BE2C (cell line): ENCODE results near the gene MSH6.

ENCODE experiments used
- DNase-seq: peaks from one replicate; pipeline ENCODE4 v3.0.0-alpha.2; 2020
- H3K27me3 ChIP-seq: fragments of 250-450 bp; sonication (Bioruptor Pico); 2 replicates; pipeline ENCODE4 v1.5.1; 2020; ENCODE audit warnings: mild to moderate bottlenecking
- H3K36me3 ChIP-seq: fragments of 250-450 bp; sonication (Bioruptor Pico); 2 replicates; pipeline ENCODE4 v1.5.1; 2020; ENCODE audit warnings: mild to moderate bottlenecking
- H3K4me1 ChIP-seq: fragments of 250-450 bp; sonication (Bioruptor Pico); 2 replicates; pipeline ENCODE4 v1.5.1; 2020
- H3K4me3 ChIP-seq: 2 replicates; pipeline ENCODE4 v1.5.1; 2011; ENCODE audit warnings: low read depth, low read length
- H3K9me3 ChIP-seq: fragments of 250-450 bp; sonication (Bioruptor Pico); 2 replicates; pipeline ENCODE4 v1.5.1; 2020
- TF ChIP-seq, protein P1 (sequence below): IDR thresholded peaks from 2 replicates; pipeline ENCODE4 v1.5.1; 2012; ENCODE audit warnings: mild to moderate bottlenecking, low read depth, low read length

MSH6 gene

DNA sequence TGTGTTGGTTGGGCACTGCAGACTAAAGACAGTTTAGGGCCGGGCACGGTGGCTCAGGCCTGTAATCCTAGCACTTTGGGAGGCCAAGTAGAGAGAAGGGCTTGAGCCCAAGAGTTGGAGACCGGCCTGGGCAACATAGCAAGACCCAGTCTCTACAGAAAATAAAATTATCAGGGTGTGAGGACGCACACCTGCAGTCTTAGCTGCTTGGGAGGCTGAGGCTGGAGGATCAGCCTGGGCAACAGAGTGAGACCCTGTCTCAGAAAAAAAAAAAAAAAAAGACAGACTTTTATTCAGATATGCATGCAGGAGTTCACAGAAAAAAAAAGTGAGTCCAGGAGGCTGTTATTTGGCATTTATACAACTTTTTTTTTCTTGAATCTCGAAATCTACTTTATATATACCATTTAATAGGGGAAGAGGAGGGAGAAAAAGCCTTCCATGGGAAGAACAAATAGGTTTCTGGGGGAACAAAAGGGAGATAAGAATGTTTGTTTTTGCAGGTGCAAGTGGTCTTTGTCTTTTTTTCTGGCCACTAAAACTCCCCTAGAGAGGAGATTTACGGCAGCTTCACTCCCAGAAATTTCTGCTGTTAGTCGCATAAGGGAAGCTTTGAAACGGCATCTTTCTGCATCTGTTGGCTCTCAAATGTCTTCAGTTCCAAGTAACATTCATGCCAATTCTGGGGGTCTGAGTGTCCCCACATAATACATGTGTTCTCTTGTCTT is 4.1 kb upstream of the MSH6 start:
- no peaks in the 10 kb centered on the region for H3K9me3 ChIP-seq
- TF ChIP-seq, protein P1, sequence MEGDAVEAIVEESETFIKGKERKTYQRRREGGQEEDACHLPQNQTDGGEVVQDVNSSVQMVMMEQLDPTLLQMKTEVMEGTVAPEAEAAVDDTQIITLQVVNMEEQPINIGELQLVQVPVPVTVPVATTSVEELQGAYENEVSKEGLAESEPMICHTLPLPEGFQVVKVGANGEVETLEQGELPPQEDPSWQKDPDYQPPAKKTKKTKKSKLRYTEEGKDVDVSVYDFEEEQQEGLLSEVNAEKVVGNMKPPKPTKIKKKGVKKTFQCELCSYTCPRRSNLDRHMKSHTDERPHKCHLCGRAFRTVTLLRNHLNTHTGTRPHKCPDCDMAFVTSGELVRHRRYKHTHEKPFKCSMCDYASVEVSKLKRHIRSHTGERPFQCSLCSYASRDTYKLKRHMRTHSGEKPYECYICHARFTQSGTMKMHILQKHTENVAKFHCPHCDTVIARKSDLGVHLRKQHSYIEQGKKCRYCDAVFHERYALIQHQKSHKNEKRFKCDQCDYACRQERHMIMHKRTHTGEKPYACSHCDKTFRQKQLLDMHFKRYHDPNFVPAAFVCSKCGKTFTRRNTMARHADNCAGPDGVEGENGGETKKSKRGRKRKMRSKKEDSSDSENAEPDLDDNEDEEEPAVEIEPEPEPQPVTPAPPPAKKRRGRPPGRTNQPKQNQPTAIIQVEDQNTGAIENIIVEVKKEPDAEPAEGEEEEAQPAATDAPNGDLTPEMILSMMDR, result no peak
- H3K36me3 ChIP-seq, result no peaks in the 10 kb centered on the region
- H3K4me1 ChIP-seq, result no peaks in the 10 kb centered on the region
- no peak overlapping the region for H3K4me3 ChIP-seq
- no peak for DNase-seq
- no peaks in the 10 kb centered on the region for H3K27me3 ChIP-seq

DNA sequence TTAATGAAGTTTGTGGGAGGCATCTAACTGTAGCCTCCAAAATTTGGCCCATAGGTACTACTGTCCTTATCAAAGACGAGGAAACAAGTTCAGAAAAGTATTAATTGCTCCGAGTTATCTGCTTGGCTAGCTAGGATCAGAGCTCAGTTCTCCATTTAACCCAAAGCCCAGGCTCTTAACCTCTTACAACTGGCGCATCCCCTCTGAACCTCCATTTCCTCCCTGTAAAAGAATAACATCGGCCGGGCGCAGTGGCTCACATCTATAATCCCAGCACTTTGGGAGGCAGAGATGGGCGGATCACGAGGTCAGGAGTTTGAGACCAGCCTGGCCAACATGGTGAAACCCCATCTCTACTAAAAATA is 3.5 kb upstream of the MSH6 start:
- TF ChIP-seq, protein P1, result no peak
- H3K36me3 ChIP-seq, result no peaks in the 10 kb centered on the region
- no peak for DNase-seq
- H3K27me3 ChIP-seq, result no peaks in the 10 kb centered on the region
- no peak overlapping the region for H3K4me3 ChIP-seq
- no peaks in the 10 kb centered on the region for H3K4me1 ChIP-seq
- no peaks in the 10 kb centered on the region for H3K9me3 ChIP-seq

DNA sequence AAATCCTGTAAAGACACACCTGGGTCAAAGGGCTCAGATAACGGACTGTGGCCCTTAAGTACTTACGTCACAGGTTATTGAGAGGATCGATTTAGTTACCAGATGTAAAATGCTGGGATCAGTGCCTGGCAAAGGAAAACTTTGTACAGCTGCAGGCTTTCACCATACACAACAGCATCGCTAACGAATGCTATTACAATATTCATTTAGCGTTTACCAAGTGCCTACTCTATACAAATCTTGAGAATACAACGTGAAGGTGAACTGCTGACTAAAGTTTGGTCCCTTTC is 619 bp upstream of the MSH6 start:
- H3K4me1 ChIP-seq, result no peaks in the 10 kb centered on the region
- TF ChIP-seq, protein P1, result no peak
- no peak for DNase-seq

DNA sequence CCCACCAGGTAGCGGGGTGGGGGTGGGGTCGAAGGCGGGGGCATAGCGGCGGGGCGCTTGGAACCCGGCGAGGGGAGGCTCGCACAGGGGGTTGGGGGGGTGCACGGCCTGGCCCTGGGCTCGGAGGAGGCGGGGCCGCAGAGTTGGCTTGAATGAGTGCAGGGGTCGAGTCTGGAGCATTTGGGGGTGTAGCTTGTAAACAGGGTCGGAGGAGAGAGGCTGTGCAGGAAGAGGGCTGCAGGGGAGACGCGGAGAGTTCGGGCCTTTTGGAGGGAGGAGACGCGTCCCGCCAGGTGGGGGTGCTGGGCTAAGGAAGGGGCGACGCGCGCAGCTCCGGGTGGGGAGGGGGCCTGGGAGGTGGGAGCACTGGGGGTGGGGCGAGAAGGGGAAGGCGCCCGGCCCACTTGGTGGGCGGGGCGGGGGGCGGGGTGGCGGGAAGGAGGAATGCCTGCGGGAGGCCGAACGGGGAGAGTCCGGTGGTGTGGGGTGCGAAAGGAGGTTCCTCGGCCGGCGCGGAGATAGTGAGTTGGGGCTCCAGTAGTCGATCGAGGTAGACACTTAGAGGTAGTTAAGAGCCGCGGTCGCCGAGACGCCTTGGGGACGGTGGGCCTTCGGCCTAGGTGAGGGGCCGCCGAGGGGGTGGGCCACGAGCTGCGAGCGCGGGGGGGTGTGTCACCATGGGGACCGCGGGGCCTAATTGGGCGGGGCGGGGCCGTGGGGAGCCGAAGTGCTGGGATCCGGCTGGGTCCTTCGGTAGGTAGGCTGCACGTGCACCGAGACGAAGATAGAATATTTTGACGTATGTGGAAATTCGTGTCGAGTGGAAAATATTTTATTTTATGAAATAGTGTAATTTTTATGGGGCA is 774 bp downstream of the MSH6 start:
- no peaks in the 10 kb centered on the region for H3K9me3 ChIP-seq
- H3K36me3 ChIP-seq, result no peaks in the 10 kb centered on the region
- no peaks in the 10 kb centered on the region for H3K4me1 ChIP-seq
- no peaks in the 10 kb centered on the region for H3K27me3 ChIP-seq
- TF ChIP-seq, protein P1, result no peak
- DNase-seq, result peak; percentile 60
- H3K4me3 ChIP-seq, result peak overlapping the region; percentile 66

More for the DNA sequence above, 619 bp upstream of the MSH6 start:
- Histone ChIP-seq H3K4me3 (peak overlapping the region; percentile 63), H3K9me3 (no peaks in the 10 kb centered on the region), H3K27me3 (no peaks in the 10 kb centered on the region), H3K36me3 (no peaks in the 10 kb centered on the region)

DNA sequence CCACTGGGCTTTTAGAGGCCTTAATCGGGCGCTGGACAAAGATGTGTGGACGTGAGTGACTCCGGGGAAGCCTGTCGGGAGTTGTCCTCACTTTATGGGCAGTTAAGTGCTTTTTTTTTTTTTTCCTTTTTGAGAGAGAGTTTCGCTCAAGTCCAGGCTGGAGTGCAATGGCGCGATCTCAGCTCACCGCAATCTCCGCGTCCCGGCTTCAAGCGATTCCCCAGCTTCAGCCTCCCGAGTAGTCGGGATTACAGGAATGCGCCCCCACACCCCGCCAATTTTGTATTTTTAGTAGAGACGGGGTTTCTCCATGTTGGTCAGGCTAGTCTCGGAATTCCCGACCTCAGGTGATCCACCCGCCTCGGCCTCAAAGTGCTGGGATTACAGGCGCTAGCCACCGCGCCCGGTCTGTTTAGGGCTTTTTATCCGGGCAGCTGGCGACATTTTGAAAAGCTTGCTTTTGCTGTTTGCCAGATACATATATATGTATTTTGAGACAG is 1.5 kb downstream of the MSH6 start:
- Histone ChIP-seq H3K4me1 (no peaks in the 10 kb centered on the region), H3K9me3 (no peaks in the 10 kb centered on the region), H3K4me3 (peak overlapping the region; percentile 44), H3K36me3 (no peaks in the 10 kb centered on the region), H3K27me3 (no peaks in the 10 kb centered on the region)
- TF ChIP-seq, protein P1, result no peak
- no peak for DNase-seq

DNA sequence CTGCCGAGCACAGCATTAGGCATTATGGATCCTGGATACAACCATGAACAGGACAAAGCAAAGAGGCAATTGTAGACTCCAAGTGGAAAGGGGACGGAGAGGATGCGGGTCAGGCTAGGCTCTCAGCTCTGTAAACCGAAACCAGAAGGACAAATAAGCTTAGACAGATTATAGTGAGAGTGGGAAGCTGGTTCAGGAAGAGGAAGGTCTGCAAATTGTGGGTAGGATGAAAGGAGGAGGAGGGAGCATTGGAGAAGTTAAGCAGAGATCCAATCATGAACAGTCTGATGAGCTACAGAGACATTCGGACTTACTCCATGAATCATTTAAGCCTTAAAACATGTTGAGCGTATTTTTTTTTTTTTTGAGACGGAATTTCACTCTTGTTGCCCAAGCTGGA is 3.0 kb downstream of the MSH6 start:
- no peaks in the 10 kb centered on the region for H3K9me3 ChIP-seq
- no peaks in the 10 kb centered on the region for H3K4me1 ChIP-seq
- no peaks in the 10 kb centered on the region for H3K27me3 ChIP-seq
- TF ChIP-seq, protein P1, result no peak
- no peak overlapping the region for H3K4me3 ChIP-seq
- no peak for DNase-seq
- H3K36me3 ChIP-seq, result no peaks in the 10 kb centered on the region
